Measurements from ENCODE around the gene PPM1E. TPM values are rescaled to one million over a fixed set of nuclear protein-coding genes. Genes with fewer than 3 reads are reported as not detected.
A peak's percentile ranks its signal among the peaks of the same experiment; 100 is the strongest.

Gene PPM1E
- total and polyA plus RNA-seq, 4 experiments from 2014 or later = not detected

GRCh38 chr17:58976541-58976940 is 220.9 kb downstream of the PPM1E start:
- DNase-seq = no peak
- ChIA-PET CTCF (ENCODE audit: partially characterized antibody) (no interaction called here), POLR2A (ENCODE audit: partially characterized antibody) (no interaction called here)
- H3K9me3 Mint-ChIP-seq = no peaks in the 10 kb centered on the region
- Histone ChIP-seq H3K9me3 (ENCODE audit: control insufficient read depth in 1 of 2, low read length in 2 of 2) (no peaks in the 10 kb centered on the region), H3K4me1 (ENCODE audit: insufficient read depth, low read length) (no peaks in the 10 kb centered on the region), H3K36me3 (ENCODE audit: insufficient read depth, low read length) (no peaks in the 10 kb centered on the region), H3K4me3 (ENCODE audit: low read length in 2 of 2) (no peak overlapping the region), H3K27me3 (ENCODE audit: insufficient read depth, low read length) (no peaks in the 10 kb centered on the region), H3K27ac (ENCODE audit: low read depth, low read length) (no peak overlapping the region)
- H3K4me3 Mint-ChIP-seq = no peak overlapping the region
- peaks cover 0 to 3% of the 10 kb centered on the region in 2 donors for H3K36me3 Mint-ChIP-seq
- intact Hi-C loops (cut with micrococcal nuclease) = no loop called here
- H3K27ac Mint-ChIP-seq = no peak overlapping the region
- no peaks in the 10 kb centered on the region for H3K27me3 Mint-ChIP-seq
- no peaks in the 10 kb centered on the region for H3K4me1 Mint-ChIP-seq

- H3K27ac ChIP-seq (ENCODE audit: low read depth, low read length) = no peak overlapping the region
- H3K36me3 ChIP-seq (ENCODE audit: insufficient read depth, low read length) = no peaks in the 10 kb centered on the region
- ChIA-PET POLR2A (ENCODE audit: partially characterized antibody) (no interaction called here), CTCF (ENCODE audit: partially characterized antibody) (no interaction called here)
- intact Hi-C loops (cut with micrococcal nuclease) = no loop called here
- Mint-ChIP-seq H3K36me3 (no peaks in the 10 kb centered on the region), H3K27me3 (no peaks in the 10 kb centered on the region), H3K27ac (no peak overlapping the region), H3K4me1 (no peaks in the 10 kb centered on the region), H3K9me3 (no peaks in the 10 kb centered on the region), H3K4me3 (no peak overlapping the region)
- H3K4me3 ChIP-seq (ENCODE audit: low read length in 2 of 2) = no peak overlapping the region
- no peaks in the 10 kb centered on the region for H3K27me3 ChIP-seq (ENCODE audit: insufficient read depth, low read length)
- H3K4me1 ChIP-seq (ENCODE audit: insufficient read depth, low read length) = no peaks in the 10 kb centered on the region
- H3K9me3 ChIP-seq (ENCODE audit: control insufficient read depth in 1 of 2, low read length in 2 of 2) = no peaks in the 10 kb centered on the region
- no peak for DNase-seq
Measured at GRCh38 chr17:58980706-58981481, 225.2 kb downstream of the PPM1E start.

GRCh38 chr17:58982626-58983025 is 227.0 kb downstream of the PPM1E start:
- Mint-ChIP-seq H3K4me3 (no peak overlapping the region), H3K9me3 (no peaks in the 10 kb centered on the region), H3K4me1 (no peaks in the 10 kb centered on the region), H3K27ac (no peak overlapping the region), H3K27me3 (no peaks in the 10 kb centered on the region), H3K36me3 (peaks cover 0 to 9% of the 10 kb centered on the region in 2 donors)
- ChIA-PET CTCF (ENCODE audit: partially characterized antibody) (no interaction called here), POLR2A (ENCODE audit: partially characterized antibody) (no interaction called here)
- no peak for DNase-seq
- intact Hi-C loops (cut with micrococcal nuclease) = no loop called here
- Histone ChIP-seq H3K4me3 (ENCODE audit: low read length in 2 of 2) (no peak overlapping the region), H3K27me3 (ENCODE audit: insufficient read depth, low read length) (no peaks in the 10 kb centered on the region), H3K9me3 (ENCODE audit: control insufficient read depth in 1 of 2, low read length in 2 of 2) (no peaks in the 10 kb centered on the region), H3K36me3 (ENCODE audit: insufficient read depth, low read length) (peaks cover 3% of the 10 kb centered on the region), H3K4me1 (ENCODE audit: insufficient read depth, low read length) (no peaks in the 10 kb centered on the region), H3K27ac (ENCODE audit: low read depth, low read length) (no peak overlapping the region)

- ChIA-PET POLR2A (ENCODE audit: partially characterized antibody) (no interaction called here), CTCF (ENCODE audit: partially characterized antibody) (no interaction called here)
- Mint-ChIP-seq H3K4me3 (no peak overlapping the region), H3K36me3 (peaks cover 1 to 17% of the 10 kb centered on the region in 2 donors), H3K9me3 (no peaks in the 10 kb centered on the region), H3K27me3 (no peaks in the 10 kb centered on the region), H3K4me1 (no peaks in the 10 kb centered on the region), H3K27ac (no peak overlapping the region)
- H3K27me3 ChIP-seq (ENCODE audit: insufficient read depth, low read length) = no peaks in the 10 kb centered on the region
- peaks cover 3% of the 10 kb centered on the region for H3K36me3 ChIP-seq (ENCODE audit: insufficient read depth, low read length)
- no peaks in the 10 kb centered on the region for H3K9me3 ChIP-seq (ENCODE audit: control insufficient read depth in 1 of 2, low read length in 2 of 2)
- H3K27ac ChIP-seq (ENCODE audit: low read depth, low read length) = no peak overlapping the region
- H3K4me1 ChIP-seq (ENCODE audit: insufficient read depth, low read length) = no peaks in the 10 kb centered on the region
- no peak for DNase-seq
- H3K4me3 ChIP-seq (ENCODE audit: low read length in 2 of 2) = no peak overlapping the region
- intact Hi-C loops (cut with micrococcal nuclease) = no loop called here
Measured at GRCh38 chr17:58985367-58985766, 229.7 kb downstream of the PPM1E start.

GRCh38 chr17:58985971-58986370 is 230.3 kb downstream of the PPM1E start:
- Histone ChIP-seq H3K4me3 (ENCODE audit: low read length in 2 of 2) (no peak overlapping the region), H3K4me1 (ENCODE audit: insufficient read depth, low read length) (no peaks in the 10 kb centered on the region), H3K27ac (ENCODE audit: low read depth, low read length) (no peak overlapping the region), H3K36me3 (ENCODE audit: insufficient read depth, low read length) (peaks cover 3% of the 10 kb centered on the region), H3K27me3 (ENCODE audit: insufficient read depth, low read length) (no peaks in the 10 kb centered on the region), H3K9me3 (ENCODE audit: control insufficient read depth in 1 of 2, low read length in 2 of 2) (no peaks in the 10 kb centered on the region)
- POLR2A ChIA-PET (ENCODE audit: partially characterized antibody) = no interaction called here
- Mint-ChIP-seq H3K36me3 (peaks cover 1 to 17% of the 10 kb centered on the region in 2 donors), H3K4me3 (no peak overlapping the region), H3K4me1 (no peaks in the 10 kb centered on the region), H3K9me3 (no peaks in the 10 kb centered on the region), H3K27ac (no peak overlapping the region), H3K27me3 (no peaks in the 10 kb centered on the region)
- no peak for DNase-seq
- intact Hi-C loops (cut with micrococcal nuclease) = no loop called here
- CTCF ChIA-PET (ENCODE audit: partially characterized antibody) = no interaction called here

- Histone ChIP-seq H3K9me3 (ENCODE audit: control insufficient read depth in 1 of 2, low read length in 2 of 2) (no peaks in the 10 kb centered on the region), H3K27me3 (ENCODE audit: insufficient read depth, low read length) (no peaks in the 10 kb centered on the region), H3K36me3 (ENCODE audit: insufficient read depth, low read length) (peaks cover 3% of the 10 kb centered on the region), H3K4me1 (ENCODE audit: insufficient read depth, low read length) (no peaks in the 10 kb centered on the region), H3K27ac (ENCODE audit: low read depth, low read length) (no peak overlapping the region), H3K4me3 (ENCODE audit: low read length in 2 of 2) (no peak overlapping the region)
- Mint-ChIP-seq H3K4me1 (no peaks in the 10 kb centered on the region), H3K36me3 (peaks cover 10 to 20% of the 10 kb centered on the region in 2 donors), H3K4me3 (no peak overlapping the region), H3K27me3 (no peaks in the 10 kb centered on the region), H3K9me3 (no peaks in the 10 kb centered on the region), H3K27ac (no peak overlapping the region)
- intact Hi-C loops (cut with micrococcal nuclease) = no loop called here
- ChIA-PET POLR2A (ENCODE audit: partially characterized antibody) (no interaction called here), CTCF (ENCODE audit: partially characterized antibody) (interaction anchor here (1.0 to 1.7 kb wide), 3 partner anchors 14 to 739 kb away, joined by 3 to 5 read pairs (median 4); no protein-coding TSS in a partner anchor)
- DNase-seq = no peak
Measured at GRCh38 chr17:58989629-58990028, 234.0 kb downstream of the PPM1E start.

- H3K27me3 ChIP-seq (ENCODE audit: insufficient read depth, low read length) = no peaks in the 10 kb centered on the region
- no peak overlapping the region for H3K27ac ChIP-seq (ENCODE audit: low read depth, low read length)
- no peak for DNase-seq
- H3K4me3 ChIP-seq (ENCODE audit: low read length in 2 of 2) = no peak overlapping the region
- peaks cover 3% of the 10 kb centered on the region for H3K36me3 ChIP-seq (ENCODE audit: insufficient read depth, low read length)
- Mint-ChIP-seq H3K9me3 (no peaks in the 10 kb centered on the region), H3K4me1 (no peaks in the 10 kb centered on the region), H3K27me3 (no peaks in the 10 kb centered on the region), H3K27ac (peak overlapping the region in 1 of 7 donors; percentile 51), H3K4me3 (no peak overlapping the region), H3K36me3 (peaks cover 11 to 17% of the 10 kb centered on the region in 2 donors)
- CTCF ChIA-PET (ENCODE audit: partially characterized antibody) = no interaction called here
- no peaks in the 10 kb centered on the region for H3K4me1 ChIP-seq (ENCODE audit: insufficient read depth, low read length)
- intact Hi-C loops (cut with micrococcal nuclease) = no loop called here
- no peaks in the 10 kb centered on the region for H3K9me3 ChIP-seq (ENCODE audit: control insufficient read depth in 1 of 2, low read length in 2 of 2)
- POLR2A ChIA-PET (ENCODE audit: partially characterized antibody) = interaction anchor here (0.6 to 0.9 kb wide), 2 partner anchors 10 to 473 kb away, joined by 3 read pairs; no protein-coding TSS in a partner anchor
Measured at GRCh38 chr17:58991718-58992331, 236.2 kb downstream of the PPM1E start.

Measured in CD4-positive, alpha-beta memory T cell (primary cell).